ENCODE results near the gene BAHCC1.
A peak's percentile ranks its signal among the peaks of the same experiment; 100 is the strongest.

The BAHCC1 gene

GRCh38 chr17:81500047-81500446, 104.8 kb downstream of the BAHCC1 start:
- DNase-seq, result no peak

DNA sequence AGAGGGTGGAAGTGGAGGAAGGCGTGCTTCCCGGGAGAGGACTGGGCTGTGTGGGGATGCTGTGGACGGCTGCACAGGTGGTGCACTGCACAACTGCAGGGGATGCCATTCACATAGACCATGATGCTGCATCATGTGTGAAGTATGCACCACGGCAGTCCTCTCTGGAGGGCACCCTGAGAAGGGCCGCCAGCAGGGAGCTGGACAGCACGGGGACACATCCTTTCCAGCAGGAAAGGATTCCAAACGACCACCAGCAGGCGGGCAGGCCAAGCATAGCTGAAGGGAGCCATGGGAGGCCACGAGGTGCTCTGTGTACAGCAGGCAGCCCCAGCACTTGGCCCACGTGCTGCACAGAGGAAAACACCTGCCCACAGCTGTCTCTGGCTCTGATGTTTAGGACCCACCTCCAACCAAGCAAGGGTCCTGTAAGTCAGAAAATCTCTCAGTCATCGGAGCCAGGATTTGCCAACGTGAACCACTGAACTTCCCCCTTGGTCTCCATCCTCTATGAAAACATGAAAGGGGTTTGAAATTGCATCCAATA, 107.3 kb downstream of the BAHCC1 start:
- DNase-seq, result no peak

DNA sequence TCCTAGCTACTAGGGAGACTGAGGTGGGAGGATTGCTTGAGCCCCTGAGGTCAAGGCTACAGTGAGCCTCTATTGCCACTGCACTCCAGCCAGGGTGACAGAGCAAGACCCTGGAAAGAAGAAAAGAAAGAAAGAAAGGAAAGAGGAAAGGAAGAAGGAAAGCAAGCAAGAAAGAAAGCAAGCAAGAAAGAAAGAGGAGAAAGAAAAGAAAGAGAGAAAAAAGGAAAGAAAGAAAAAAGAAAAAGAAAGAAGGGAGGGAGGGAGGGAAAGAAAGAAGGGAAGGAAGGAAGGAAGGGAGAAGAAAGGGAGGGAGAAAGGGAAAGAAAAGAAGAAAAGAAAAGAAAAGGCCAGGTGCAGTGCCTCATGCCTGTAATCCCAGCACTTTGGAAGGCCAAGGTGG, 108.4 kb downstream of the BAHCC1 start:
- DNase-seq, result no peak

- DNase-seq, result no peak
Observed at GRCh38 chr17:81508639-81509206, 113.5 kb downstream of the BAHCC1 start.

GRCh38 chr17:81509207-81509971, 114.1 kb downstream of the BAHCC1 start:
- no peak for DNase-seq

DNA sequence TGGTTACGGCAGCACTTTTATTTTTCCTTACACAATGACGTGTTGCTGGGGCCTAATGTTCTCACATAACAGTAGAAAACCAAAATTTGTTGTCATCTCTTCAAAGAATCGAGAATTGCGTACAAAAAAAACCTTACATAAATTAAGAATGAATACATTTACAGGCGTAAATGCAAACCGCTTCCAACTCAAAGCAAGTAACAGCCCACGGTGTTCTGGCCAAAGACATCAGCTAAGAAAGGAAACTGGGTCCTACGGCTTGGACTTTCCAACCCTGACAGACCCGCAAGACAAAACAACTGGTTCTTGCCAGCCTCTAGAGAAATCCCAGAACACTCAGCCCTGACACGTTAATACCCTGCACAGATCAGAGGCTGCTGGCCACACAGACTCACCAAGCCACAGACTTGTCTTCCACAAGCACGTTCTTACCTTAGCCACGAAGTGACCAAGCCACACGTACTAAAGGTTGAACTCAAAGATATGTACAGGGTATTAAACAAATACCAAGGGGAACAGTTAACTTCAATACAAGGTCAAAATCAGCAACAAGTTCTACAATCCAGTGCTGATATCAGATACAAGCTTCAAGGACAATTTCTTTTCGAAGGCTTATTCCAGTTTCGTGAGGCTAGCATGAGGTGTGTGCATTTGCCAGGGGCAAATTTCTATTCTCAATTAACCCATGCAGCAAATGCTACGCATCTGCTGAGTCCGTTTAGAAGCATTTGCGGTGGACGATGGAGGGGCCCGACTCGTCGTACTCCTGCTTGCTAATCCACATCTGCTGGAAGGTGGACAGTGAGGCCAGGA, 114.9 kb downstream of the BAHCC1 start:
- DNase-seq, result no peak

DNA sequence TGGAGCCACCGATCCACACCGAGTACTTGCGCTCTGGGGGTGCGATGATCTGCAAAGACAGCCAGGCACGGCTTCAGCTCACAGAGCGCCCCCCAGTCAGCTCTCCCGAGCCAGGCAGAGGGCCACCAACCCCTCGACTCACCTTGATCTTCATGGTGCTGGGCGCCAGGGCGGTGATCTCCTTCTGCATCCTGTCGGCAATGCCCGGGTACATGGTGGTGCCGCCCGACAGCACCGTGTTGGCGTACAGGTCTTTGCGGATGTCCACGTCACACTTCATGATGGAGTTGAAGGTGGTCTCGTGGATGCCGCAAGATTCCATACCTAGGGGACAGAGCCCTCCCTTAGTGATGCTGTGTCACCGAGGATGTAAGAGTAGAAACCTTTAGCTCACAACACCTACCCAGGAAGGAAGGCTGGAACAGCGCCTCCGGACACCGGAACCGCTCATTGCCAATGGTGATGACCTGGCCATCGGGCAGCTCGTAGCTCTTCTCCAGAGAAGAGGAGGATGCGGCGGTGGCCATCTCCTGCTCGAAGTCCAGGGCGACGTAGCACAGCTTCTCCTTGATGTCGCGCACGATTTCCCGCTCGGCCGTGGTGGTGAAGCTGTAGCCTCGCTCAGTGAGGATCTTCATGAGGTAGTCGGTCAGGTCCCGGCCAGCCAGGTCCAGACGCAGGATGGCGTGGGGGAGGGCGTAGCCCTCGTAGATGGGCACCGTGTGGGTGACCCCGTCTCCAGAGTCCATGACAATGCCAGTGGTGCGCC, 115.7 kb downstream of the BAHCC1 start:
- peak; percentile 45 for DNase-seq

DNA sequence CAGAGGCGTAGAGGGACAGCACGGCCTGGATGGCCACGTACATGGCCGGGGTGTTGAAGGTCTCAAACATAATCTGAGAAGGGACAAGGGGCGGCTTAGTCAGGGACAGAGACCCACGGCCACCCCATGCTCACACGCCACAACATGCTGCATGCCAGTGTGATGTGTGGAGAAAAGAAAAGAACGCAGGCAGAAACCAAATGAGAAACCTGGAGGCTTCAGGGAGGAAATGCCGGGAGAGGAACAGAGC, 116.2 kb downstream of the BAHCC1 start:
- DNase-seq, result no peak

GRCh38 chr17:81511804-81512561, 116.7 kb downstream of the BAHCC1 start:
- peak; percentile 51 for DNase-seq

- DNase-seq, result peak; percentile 94
Observed at GRCh38 chr17:81512562-81513371, 117.5 kb downstream of the BAHCC1 start, which contains the start of gene ACTG1. ACTG1 (minus strand) TSS chr17:81512799; CDS start chr17:81512354, 445 bp downstream.

DNA sequence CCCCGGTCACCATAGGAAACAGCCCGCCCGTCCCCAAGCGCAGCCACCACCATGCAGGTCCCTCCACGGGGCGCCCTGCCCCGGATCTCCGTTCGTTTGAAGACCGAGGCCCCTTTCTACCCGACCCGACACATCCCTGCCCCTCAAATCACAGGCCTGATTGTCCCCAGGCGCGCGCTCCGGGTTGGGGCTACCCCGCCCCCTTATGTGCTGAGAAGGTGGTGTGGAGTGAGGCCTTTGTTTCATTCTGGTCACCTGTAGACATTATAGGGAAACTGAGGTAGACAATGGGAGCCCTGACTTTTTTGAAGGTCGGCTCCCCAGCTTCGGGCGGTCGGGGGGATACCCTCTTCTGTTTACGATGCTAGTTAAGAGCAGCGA, 118.1 kb downstream of the BAHCC1 start:
- peak; percentile 83 for DNase-seq

DNA sequence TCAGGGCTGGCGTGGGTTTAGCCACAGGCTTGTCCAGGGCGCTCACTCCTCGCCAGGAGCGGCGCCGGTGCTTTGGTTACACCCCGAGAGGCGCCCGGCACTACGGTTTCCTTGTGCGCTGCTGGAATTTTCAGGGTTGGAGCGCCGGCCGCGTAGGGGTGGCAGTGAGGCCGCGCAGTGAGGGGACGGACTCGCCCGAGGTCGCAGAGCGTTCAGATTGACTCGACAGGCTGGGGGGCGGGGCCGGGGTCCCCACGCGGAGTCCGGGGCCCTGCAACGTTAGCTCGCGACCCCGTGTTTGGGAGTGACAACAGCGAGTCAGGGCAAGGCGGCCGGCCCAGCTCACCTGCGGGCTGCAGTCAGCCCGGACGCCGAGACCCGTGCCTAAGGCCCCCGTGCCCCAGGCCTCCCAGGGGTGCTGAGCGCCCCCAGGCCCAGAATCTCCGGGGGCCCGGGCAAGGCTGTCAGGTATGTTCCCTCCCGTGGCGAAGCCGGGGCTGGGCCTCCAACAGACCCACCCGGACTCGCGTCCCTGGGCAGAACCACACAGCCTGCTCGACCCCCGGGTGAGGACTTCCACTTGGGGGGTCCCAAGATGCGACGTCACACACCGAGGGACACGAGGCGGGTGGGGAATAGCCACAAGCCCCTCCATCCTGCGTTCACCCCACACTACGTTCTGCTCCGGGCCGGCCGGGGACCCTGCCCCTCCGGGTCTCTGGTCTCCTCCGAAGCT, 118.7 kb downstream of the BAHCC1 start:
- DNase-seq, result peak; percentile 64

- DNase-seq, result no peak
Observed at GRCh38 chr17:81514489-81514738, 119.2 kb downstream of the BAHCC1 start.

- DNase-seq, result peak; percentile 80
Observed at GRCh38 chr17:81514739-81515529, 119.7 kb downstream of the BAHCC1 start.

- DNase-seq, result no peak
Observed at GRCh38 chr17:81515530-81516041, 120.3 kb downstream of the BAHCC1 start.

Measured in activated CD4-positive, alpha-beta T cell treated with anti-CD3 and anti-CD28 coated beads for 48 hours (primary cell).